Keratinocyte (primary cell): ENCODE data around the gene ZNF597. TPM values are rescaled to one million over a fixed set of nuclear protein-coding genes. Genes with fewer than 3 reads are reported as not detected.
A peak's percentile ranks its signal among the peaks of the same experiment; 100 is the strongest.

Experiments
- DNase-seq: peaks from one replicate; pipeline ENCODE4 v3.0.0-alpha.2; 2011; ENCODE audit warnings: low read depth, missing footprints, low spot score
- FAIRE-seq: peaks from 2 replicates; lab custom pipeline; 2011; peaks lifted over from hg19 to GRCh38; lab: Jason Lieb, UNC
- H2AFZ ChIP-seq: 2 replicates; pipeline ENCODE4 v1.6.0; 2012; ENCODE audit warnings: low read length, control low read depth, inconsistent platforms; ENCODE audit not compliant: control insufficient read depth
- H3K27ac ChIP-seq: 2 replicates; pipeline ENCODE4 v1.5.1; 2011; ENCODE audit warnings: low read length; ENCODE audit not compliant: control insufficient read depth, insufficient read depth
- H3K27me3 ChIP-seq: 3 replicates; pipeline ENCODE4 v1.6.0; 2011; ENCODE audit warnings: low read length; ENCODE audit not compliant: control insufficient read depth, insufficient read depth; ENCODE audit errors: extremely low read depth
- H3K36me3 ChIP-seq, 2 experiments: 2 replicates in 1 of 2; 3 replicates in 1 of 2; pipeline ENCODE4 v1.5.1; 2011; ENCODE audit warnings: low read length in 2 of 2, mild to moderate bottlenecking in 1 of 2; ENCODE audit not compliant: control insufficient read depth in 2 of 2, insufficient read depth in 2 of 2; ENCODE audit errors: extremely low read depth in 1 of 2
- H3K4me1 ChIP-seq: 3 replicates; pipeline ENCODE4 v1.5.1; 2011; ENCODE audit warnings: low read length; ENCODE audit not compliant: control insufficient read depth, insufficient read depth; ENCODE audit errors: extremely low read depth
- H3K4me2 ChIP-seq: 3 replicates; pipeline ENCODE4 v1.6.0; 2011; ENCODE audit warnings: low read depth, low read length; ENCODE audit not compliant: control insufficient read depth, insufficient read depth; ENCODE audit errors: extremely low read depth
- H3K4me3 ChIP-seq, 3 experiments: fragments of 200-600 bp in 1 of 3; sonication (generic) in 1 of 3; 2 replicates in 2 of 3; 3 replicates in 1 of 3; pipeline ENCODE4 v1.5.1; 2011 to 2016; ENCODE audit warnings: low read length in 3 of 3, mild to moderate bottlenecking in 3 of 3, control low read depth in 2 of 3, inconsistent platforms in 1 of 3, low read depth in 1 of 3, mixed read lengths in 1 of 3, mixed run types in 1 of 3, moderate library complexity in 1 of 3; ENCODE audit not compliant: control insufficient read depth in 2 of 3, insufficient read depth in 2 of 3; ENCODE audit errors: extremely low read depth in 1 of 3
- H3K79me2 ChIP-seq: 2 replicates; pipeline ENCODE4 v1.6.0; 2012; ENCODE audit warnings: low read length; ENCODE audit not compliant: control insufficient read depth, insufficient read depth
- H3K9ac ChIP-seq: 3 replicates; pipeline ENCODE4 v1.6.0; 2011; ENCODE audit warnings: low read length; ENCODE audit not compliant: control insufficient read depth, insufficient read depth; ENCODE audit errors: extremely low read depth
- H3K9me1 ChIP-seq: 3 replicates; pipeline ENCODE4 v1.6.0; 2011; ENCODE audit warnings: low read length; ENCODE audit not compliant: control insufficient read depth, insufficient read depth; ENCODE audit errors: extremely low read depth
- H3K9me3 ChIP-seq: 2 replicates; pipeline ENCODE4 v1.5.1; 2012; ENCODE audit warnings: low read depth, low read length; ENCODE audit not compliant: control insufficient read depth
- H4K20me1 ChIP-seq: 3 replicates; pipeline ENCODE4 v1.6.0; 2011; ENCODE audit warnings: low read length; ENCODE audit not compliant: control insufficient read depth, insufficient read depth; ENCODE audit errors: extremely low read depth
- CTCF ChIP-seq, 3 experiments: IDR thresholded peaks in 1 of 3; conservative IDR thresholded peaks in 1 of 3; optimal IDR thresholded peaks in 1 of 3; 2 replicates in 2 of 3; 3 replicates in 1 of 3; pipeline versions ENCODE3 to v1.5.1; 2011; ENCODE audit warnings: low read length in 3 of 3, mild to moderate bottlenecking in 3 of 3, moderate library complexity in 2 of 3, control low read depth in 1 of 3, inconsistent platforms in 1 of 3; ENCODE audit not compliant: insufficient read depth in 2 of 3; ENCODE audit errors: extremely low read depth in 1 of 3
- EZH2 ChIP-seq: IDR thresholded peaks from one replicate; pipeline ENCODE4 v1.6.1; 2012; ENCODE audit warnings: inconsistent platforms, mild to moderate bottlenecking, low read length, moderate library complexity
- dilution Hi-C: fragments of 300-500 bp; cut with MboI; formaldehyde crosslinking; loops from one replicate; pipeline ENCODE4 v1.7.0; 2020; ENCODE audit warnings: low sequenced_read_pairs; ENCODE audit not compliant: extremely low pct_ligation_motif_present
- polyA plus RNA-seq, 5 experiments: library from polyadenylated mRNA; depleted of rRNA in 3 of 5; stranded (reverse) in 3 of 5; stranded (forward) in 1 of 5; unstranded in 1 of 5; fragments of >200 nt; gene quantifications; 1 replicate in 1 of 5; 2 replicates in 3 of 5; 3 replicates in 1 of 5; pipeline versions ENCODE4 v1.2.1 to v1.2.3, GENCODE V29; 2011 to 2012; ENCODE audit warnings: missing spikeins in 2 of 5, low read depth in 1 of 5, low replicate concordance in 1 of 5

The ZNF597 gene
- polyA plus RNA-seq, 1 donor (not counting 4 experiments of a cell fraction or from before 2014, with no cell fraction given) = 1.7 TPM

- no peak for DNase-seq
- peaks cover 16% of the 10 kb centered on the region for H3K4me1 ChIP-seq
- dilution Hi-C loops = no loop called here
- H3K9ac ChIP-seq = no peak overlapping the region
- H3K36me3 ChIP-seq = no peaks in the 10 kb centered on the region
- TF ChIP-seq CTCF (optimal IDR thresholded peaks at IDR 0.05 in 1 of 3, IDR thresholded peaks at IDR 0.05 in 1 of 3, conservative IDR thresholded peaks at IDR 0.05 in 1 of 3; ENCODE audit: extremely low read depth in 1 of 3, insufficient read depth in 2 of 3, low read length in 3 of 3) = no peak
- no peak for TF ChIP-seq EZH2
- H3K9me1 ChIP-seq = no peaks in the 10 kb centered on the region
- no peaks in the 10 kb centered on the region for H3K9me3 ChIP-seq
- peaks cover 10% of the 10 kb centered on the region for H4K20me1 ChIP-seq
- peak overlapping the region; percentile 80 for H3K4me2 ChIP-seq
- H3K4me3 ChIP-seq = peak overlapping the region; percentile 70 to 96 (median 92)
- no peak for FAIRE-seq
- H3K79me2 ChIP-seq = peaks cover 63% of the 10 kb centered on the region
- no peak overlapping the region for H2AFZ ChIP-seq
- no peak overlapping the region for H3K27ac ChIP-seq
- H3K27me3 ChIP-seq = no peaks in the 10 kb centered on the region
Measured at GRCh38 chr16:3459401-3460090, 16.2 kb upstream of the ZNF597 start.

- Histone ChIP-seq H3K9me3 (no peaks in the 10 kb centered on the region), H3K9ac (peak overlapping the region; percentile 93), H2AFZ (peak overlapping the region; percentile 91), H3K79me2 (peaks cover 56% of the 10 kb centered on the region), H4K20me1 (peaks cover 6% of the 10 kb centered on the region), H3K27me3 (no peaks in the 10 kb centered on the region), H3K4me1 (peaks cover 16% of the 10 kb centered on the region), H3K27ac (peak overlapping the region; percentile 81), H3K9me1 (no peaks in the 10 kb centered on the region), H3K4me3 (peak overlapping the region; percentile 70 to 96 (median 92)), H3K4me2 (peak overlapping the region; percentile 80), H3K36me3 (no peaks in the 10 kb centered on the region)
- FAIRE-seq = peak; percentile 34
- dilution Hi-C loops = no loop called here
- TF ChIP-seq CTCF (optimal IDR thresholded peaks at IDR 0.05 in 1 of 3, IDR thresholded peaks at IDR 0.05 in 1 of 3, conservative IDR thresholded peaks at IDR 0.05 in 1 of 3; ENCODE audit: extremely low read depth in 1 of 3, insufficient read depth in 2 of 3, low read length in 3 of 3) (no peak), EZH2 (no peak)
- no peak for DNase-seq
Measured at GRCh38 chr16:3458852-3459361, 15.6 kb upstream of the ZNF597 start.
